Endothelial cell (in vitro differentiated cells): ENCODE data around the gene TUBG2. TPM values are rescaled to one million over a fixed set of nuclear protein-coding genes. Genes with fewer than 3 reads are reported as not detected.

Experiments
- DNase-seq: peaks from one replicate; pipeline ENCODE4 v3.0.0; 2021; ENCODE audit warnings: low spot score
- H3K27ac Mint-ChIP-seq: one replicate; pipeline ENCODE4 v1.8.0; 2021; ENCODE audit warnings: mixed read lengths, inconsistent platforms; ENCODE audit not compliant: unreplicated experiment
- H3K27me3 Mint-ChIP-seq: one replicate; pipeline ENCODE4 v1.8.0; 2021; ENCODE audit warnings: mild to moderate bottlenecking, moderate library complexity, mixed read lengths, inconsistent platforms; ENCODE audit not compliant: unreplicated experiment
- H3K36me3 Mint-ChIP-seq: one replicate; pipeline ENCODE4 v1.8.0; 2021; ENCODE audit warnings: mild to moderate bottlenecking, low read depth, mixed read lengths, inconsistent platforms; ENCODE audit not compliant: unreplicated experiment
- H3K4me1 Mint-ChIP-seq: one replicate; pipeline ENCODE4 v1.8.0; 2021; ENCODE audit warnings: mild to moderate bottlenecking, mixed read lengths, inconsistent platforms; ENCODE audit not compliant: unreplicated experiment
- H3K4me3 Mint-ChIP-seq: one replicate; pipeline ENCODE4 v1.8.0; 2021; ENCODE audit warnings: mild to moderate bottlenecking, mixed read lengths, inconsistent platforms; ENCODE audit not compliant: unreplicated experiment
- H3K9me3 Mint-ChIP-seq: one replicate; pipeline ENCODE4 v1.8.0; 2021; ENCODE audit warnings: mixed read lengths, inconsistent platforms; ENCODE audit not compliant: unreplicated experiment
- total RNA-seq: library from RNA; stranded (reverse); fragmentation: NEBNext Ultra II Directional; extraction: Animal tissue kit (Norgen Biotek cat#: 25700); gene quantifications from one replicate; pipeline ENCODE4 v1.2.1, GENCODE V29; 2021; ENCODE audit not compliant: unreplicated experiment
- TF ChIP-seq, protein P1 (sequence below): fragments of 200-600 bp; sonication (generic); IDR thresholded peaks from one replicate; pipeline ENCODE4 v1.5.0; 2021; ENCODE audit warnings: antibody characterized with exemption; ENCODE audit not compliant: unreplicated experiment

TUBG2 gene
- total RNA-seq, 1 donor from 2014 or later, result 19.7 TPM

GRCh38 chr17:42675348-42675964, 16.4 kb downstream of the TUBG2 start:
- TF ChIP-seq, protein P1, sequence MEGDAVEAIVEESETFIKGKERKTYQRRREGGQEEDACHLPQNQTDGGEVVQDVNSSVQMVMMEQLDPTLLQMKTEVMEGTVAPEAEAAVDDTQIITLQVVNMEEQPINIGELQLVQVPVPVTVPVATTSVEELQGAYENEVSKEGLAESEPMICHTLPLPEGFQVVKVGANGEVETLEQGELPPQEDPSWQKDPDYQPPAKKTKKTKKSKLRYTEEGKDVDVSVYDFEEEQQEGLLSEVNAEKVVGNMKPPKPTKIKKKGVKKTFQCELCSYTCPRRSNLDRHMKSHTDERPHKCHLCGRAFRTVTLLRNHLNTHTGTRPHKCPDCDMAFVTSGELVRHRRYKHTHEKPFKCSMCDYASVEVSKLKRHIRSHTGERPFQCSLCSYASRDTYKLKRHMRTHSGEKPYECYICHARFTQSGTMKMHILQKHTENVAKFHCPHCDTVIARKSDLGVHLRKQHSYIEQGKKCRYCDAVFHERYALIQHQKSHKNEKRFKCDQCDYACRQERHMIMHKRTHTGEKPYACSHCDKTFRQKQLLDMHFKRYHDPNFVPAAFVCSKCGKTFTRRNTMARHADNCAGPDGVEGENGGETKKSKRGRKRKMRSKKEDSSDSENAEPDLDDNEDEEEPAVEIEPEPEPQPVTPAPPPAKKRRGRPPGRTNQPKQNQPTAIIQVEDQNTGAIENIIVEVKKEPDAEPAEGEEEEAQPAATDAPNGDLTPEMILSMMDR, result no peak
- no peak for DNase-seq
- Mint-ChIP-seq H3K36me3 (peaks cover 12% of the 10 kb centered on the region), H3K9me3 (no peaks in the 10 kb centered on the region), H3K4me3 (peak overlapping the region; percentile 25), H3K27me3 (peaks cover 16% of the 10 kb centered on the region), H3K27ac (no peak overlapping the region), H3K4me1 (peaks cover 18% of the 10 kb centered on the region)

DNA sequence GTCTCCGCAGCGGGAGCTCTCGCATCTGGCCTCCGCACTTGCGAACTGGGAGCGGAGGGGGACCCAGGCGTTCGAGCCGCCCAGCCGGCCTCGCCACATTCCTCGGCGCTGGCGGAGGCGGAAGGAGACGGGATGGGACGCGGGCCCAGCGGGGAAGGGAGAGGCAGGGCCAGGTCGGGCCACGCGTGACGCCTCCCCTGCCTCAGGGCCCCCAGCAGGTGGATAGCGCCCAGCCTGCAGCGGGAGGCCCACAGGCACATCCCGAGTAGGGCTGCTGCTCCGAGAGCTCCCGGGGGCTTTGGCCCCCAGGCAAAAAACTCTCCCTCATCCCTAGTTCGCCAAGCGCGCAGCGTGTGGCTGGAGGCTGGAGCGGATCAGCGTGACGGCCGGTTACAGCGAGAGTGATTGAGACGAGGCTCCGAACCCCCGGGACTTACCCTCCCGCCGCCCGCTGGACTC, 16.9 kb downstream of the TUBG2 start:
- TF ChIP-seq, protein P1, result no peak
- Mint-ChIP-seq H3K4me1 (peaks cover 22% of the 10 kb centered on the region), H3K36me3 (peaks cover 12% of the 10 kb centered on the region), H3K9me3 (no peaks in the 10 kb centered on the region), H3K27ac (no peak overlapping the region), H3K4me3 (peak overlapping the region; percentile 89), H3K27me3 (peaks cover 18% of the 10 kb centered on the region)
- peak; percentile 43 for DNase-seq

DNA sequence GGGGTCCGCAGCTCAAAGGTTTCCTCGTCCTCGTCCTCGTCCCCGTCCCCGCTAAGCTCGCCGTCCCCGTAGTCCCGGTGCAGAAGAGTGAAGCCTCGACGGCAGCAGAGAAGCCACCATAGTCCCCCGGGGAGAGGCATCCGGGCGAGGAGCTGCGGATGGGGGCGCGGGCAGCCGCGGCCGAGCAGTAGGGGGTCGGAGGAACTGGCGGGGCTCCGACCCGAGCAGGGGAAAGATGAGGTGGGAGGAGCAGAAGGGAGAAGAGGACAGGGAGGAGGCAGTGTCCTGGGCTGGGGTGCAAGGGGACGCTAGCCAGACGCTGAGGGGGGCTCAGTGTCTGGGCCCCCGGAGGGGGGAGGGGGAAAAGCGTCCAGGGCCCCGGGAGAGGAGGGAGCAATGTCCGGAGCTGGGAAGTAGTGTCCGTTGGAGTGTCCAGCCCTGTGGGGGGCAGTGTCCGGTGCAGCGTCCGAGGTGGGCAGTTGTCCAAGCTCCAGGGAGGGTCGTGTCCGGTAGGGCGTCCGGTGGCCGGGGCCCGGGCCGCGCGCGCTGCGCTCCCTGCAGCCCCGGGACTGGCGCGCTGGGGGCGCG, 17.4 kb downstream of the TUBG2 start, which contains the start of gene PLEKHH3:
TSS of gene PLEKHH3 (minus strand) at position 571 of the 588 bp plus-strand sequence. CDS start at position 140, 431 bp downstream.
- H3K27me3 Mint-ChIP-seq, result peaks cover 19% of the 10 kb centered on the region
- peak within 1 kb of the TSS; percentile 89 for H3K27ac Mint-ChIP-seq
- peaks cover 25% of the 10 kb centered on the region for H3K4me1 Mint-ChIP-seq
- TF ChIP-seq, protein P1, result no peak
- no peaks in the 10 kb centered on the region for H3K9me3 Mint-ChIP-seq
- peaks cover 9% of the 10 kb centered on the region for H3K36me3 Mint-ChIP-seq
- peak within 1 kb of the TSS; percentile 89 for H3K4me3 Mint-ChIP-seq
- peak; percentile 42 for DNase-seq

GRCh38 chr17:42677012-42677857, 18.2 kb downstream of the TUBG2 start:
- H3K4me3 Mint-ChIP-seq, result peak overlapping the region; percentile 89
- TF ChIP-seq, protein P1, result no peak
- H3K27me3 Mint-ChIP-seq, result peaks cover 17% of the 10 kb centered on the region
- H3K36me3 Mint-ChIP-seq, result peaks cover 5% of the 10 kb centered on the region
- peak; percentile 99 for DNase-seq
- H3K27ac Mint-ChIP-seq, result peak overlapping the region; percentile 89
- H3K9me3 Mint-ChIP-seq, result no peaks in the 10 kb centered on the region
- peaks cover 29% of the 10 kb centered on the region for H3K4me1 Mint-ChIP-seq
